ENCODE measurements around the gene C9orf50.

C9orf50 gene

GRCh38 chr9:129631674-129632129 lies 10.8 kb upstream of the C9orf50 start:
- DNase-seq (ENCODE audit: low read depth in 3 of 3, low spot score in 1 of 3), result no peak

- DNase-seq (ENCODE audit: low read depth in 3 of 3, low spot score in 1 of 3), result no peak
Observed at GRCh38 chr9:129630967-129631673, 10.2 kb upstream of the C9orf50 start.

- DNase-seq (ENCODE audit: low read depth in 3 of 3, low spot score in 1 of 3), result no peak
Observed at GRCh38 chr9:129629251-129629820, 8.4 kb upstream of the C9orf50 start.

GRCh38 chr9:129628709-129629108 lies 7.8 kb upstream of the C9orf50 start:
- DNase-seq (ENCODE audit: low read depth in 3 of 3, low spot score in 1 of 3), result no peak

- no peak for DNase-seq (ENCODE audit: low read depth in 3 of 3, low spot score in 1 of 3)
Observed at GRCh38 chr9:129627556-129628440, 6.9 kb upstream of the C9orf50 start.

GRCh38 chr9:129626625-129627284 lies 5.9 kb upstream of the C9orf50 start:
- DNase-seq (ENCODE audit: low read depth in 3 of 3, low spot score in 1 of 3), result no peak

- DNase-seq (ENCODE audit: low read depth in 3 of 3, low spot score in 1 of 3), result peak; percentile 82 to 93 (median 86)
Observed at GRCh38 chr9:129626079-129626624, 5.3 kb upstream of the C9orf50 start, which contains the start of gene NTMT1. Gene NTMT1, plus strand, starts transcription at chr9:129626163. Its CDS starts 6,541 bp downstream, at chr9:129632704.

GRCh38 chr9:129624947-129625346 lies 4.0 kb upstream of the C9orf50 start:
- no peak for DNase-seq (ENCODE audit: low read depth in 3 of 3, low spot score in 1 of 3)

GRCh38 chr9:129624168-129624759 lies 3.4 kb upstream of the C9orf50 start:
- DNase-seq (ENCODE audit: low read depth in 3 of 3, low spot score in 1 of 3), result peak; percentile 27 to 69 (median 30)

- no peak for DNase-seq (ENCODE audit: low read depth in 3 of 3, low spot score in 1 of 3)
Observed at GRCh38 chr9:129623331-129623730, 2.4 kb upstream of the C9orf50 start.

GRCh38 chr9:129619787-129620668 lies 873 bp downstream of the C9orf50 start:
- no peak for DNase-seq (ENCODE audit: low read depth in 3 of 3, low spot score in 1 of 3)

GRCh38 chr9:129617167-129617566 lies 3.7 kb downstream of the C9orf50 start:
- no peak for DNase-seq (ENCODE audit: low read depth in 3 of 3, low spot score in 1 of 3)

GRCh38 chr9:129615407-129616285 lies 5.3 kb downstream of the C9orf50 start:
- DNase-seq (ENCODE audit: low read depth in 3 of 3, low spot score in 1 of 3), result no peak

GRCh38 chr9:129614932-129615331 lies 6.0 kb downstream of the C9orf50 start:
- no peak for DNase-seq (ENCODE audit: low read depth in 3 of 3, low spot score in 1 of 3)

GRCh38 chr9:129613520-129614175 lies 7.3 kb downstream of the C9orf50 start:
- DNase-seq (ENCODE audit: low read depth in 3 of 3, low spot score in 1 of 3), result no peak

- DNase-seq (ENCODE audit: low read depth in 3 of 3, low spot score in 1 of 3), result no peak
Observed at GRCh38 chr9:129612815-129613519, 7.9 kb downstream of the C9orf50 start.

- no peak for DNase-seq (ENCODE audit: low read depth in 3 of 3, low spot score in 1 of 3)
Observed at GRCh38 chr9:129612123-129612522, 8.8 kb downstream of the C9orf50 start.
